IMR-90 (cell line): ENCODE measurements around the gene HSD17B3. TPM values are rescaled to one million over a fixed set of nuclear protein-coding genes. Genes with fewer than 3 reads are reported as not detected.

Source experiments
- ATAC-seq: fragments of 200-7000 bp; cut with Tn5 transposase; 2 replicates; pipeline ENCODE4 v1.9.1; 2020; ENCODE audit warnings: low read depth, mild to moderate bottlenecking, moderate library complexity
- BruUV-seq: library from RNA; stranded (reverse); fragments of 400-500 nt; replicated peaks from 2 replicates; lab custom pipeline; 2021; lab: Mats Ljungman, UMichigan
- CTCF ChIA-PET: fragments of 300-600 bp; formaldehyde crosslinking; extraction: SDS; loops from one replicate; lab custom pipeline; 2021; ENCODE audit warnings: antibody characterized with exemption; lab: Yijun Ruan, JAX
- POLR2A ChIA-PET: fragments of 300-600 bp; sonication (Branson Sonifier 250); formaldehyde crosslinking; loops from one replicate; lab custom pipeline; 2022; ENCODE audit warnings: antibody characterized with exemption; ENCODE audit not compliant: unreplicated experiment; lab: Charles Lee
- DNase-seq: peaks from one replicate; pipeline ENCODE4 v3.0.0; 2013
- H2AFZ ChIP-seq: replicated peaks from 2 replicates; pipeline ENCODE3; 2013; ENCODE audit warnings: low read length, mild to moderate bottlenecking; ENCODE audit not compliant: poor library complexity
- H2AK5ac ChIP-seq: 2 replicates; pipeline ENCODE4 v1.6.1; 2013; ENCODE audit warnings: low read depth, low read length, inconsistent platforms
- H2AK9ac ChIP-seq: replicated peaks from 2 replicates; pipeline ENCODE3; 2013; ENCODE audit warnings: mild to moderate bottlenecking, low read depth, low read length, moderate library complexity; ENCODE audit not compliant: poor library complexity
- H2BK120ac ChIP-seq: 2 replicates; pipeline ENCODE4 v1.6.1; 2013; ENCODE audit warnings: low read depth, low read length, inconsistent platforms
- H2BK15ac ChIP-seq: 3 replicates; pipeline ENCODE4 v1.6.1; 2013; ENCODE audit warnings: low read depth, low read length, inconsistent platforms
- H2BK20ac ChIP-seq: 2 replicates; pipeline ENCODE4 v1.6.1; 2013; ENCODE audit warnings: low read depth, mild to moderate bottlenecking, inconsistent platforms, low read length, moderate library complexity
- H2BK5ac ChIP-seq: 2 replicates; pipeline ENCODE4 v1.6.1; 2013; ENCODE audit warnings: mild to moderate bottlenecking, low read depth, low read length, inconsistent platforms; ENCODE audit not compliant: poor library complexity, severe bottlenecking
- H3K14ac ChIP-seq: replicated peaks from 2 replicates; pipeline ENCODE4 v1.6.1; 2013; ENCODE audit warnings: low read depth, low read length, inconsistent platforms
- H3K18ac ChIP-seq: 2 replicates; pipeline ENCODE4 v1.6.1; 2013; ENCODE audit warnings: low read depth, low read length, control low read depth
- H3K23ac ChIP-seq: 2 replicates; pipeline ENCODE4 v1.6.1; 2013; ENCODE audit warnings: low read depth, low read length, inconsistent platforms
- H3K27ac ChIP-seq: 2 replicates; pipeline ENCODE4 v1.5.1; 2013; ENCODE audit warnings: mild to moderate bottlenecking, control low read depth, low read length; ENCODE audit not compliant: insufficient read depth
- H3K27me3 ChIP-seq: 2 replicates; pipeline ENCODE4 v1.6.1; 2013; ENCODE audit warnings: low read length; ENCODE audit not compliant: control insufficient read depth, insufficient read depth
- H3K36me3 ChIP-seq: 2 replicates; pipeline ENCODE4 v1.6.1; 2013; ENCODE audit warnings: low read length, mixed read lengths; ENCODE audit not compliant: control insufficient read depth, insufficient read depth
- H3K4ac ChIP-seq: 2 replicates; pipeline ENCODE4 v1.6.1; 2013; ENCODE audit warnings: low read depth, low read length, inconsistent platforms
- H3K4me1 ChIP-seq: 2 replicates; pipeline ENCODE4 v1.6.1; 2013; ENCODE audit warnings: low read length, mixed read lengths; ENCODE audit not compliant: control insufficient read depth, insufficient read depth
- H3K4me2 ChIP-seq: 2 replicates; pipeline ENCODE4 v1.6.1; 2013; ENCODE audit warnings: low read depth, mild to moderate bottlenecking, control low read depth, low read length, moderate library complexity
- H3K4me3 ChIP-seq: 2 replicates; pipeline ENCODE4 v1.5.1; 2013; ENCODE audit warnings: low read depth, mild to moderate bottlenecking, control low read depth, low read length, moderate library complexity; ENCODE audit not compliant: insufficient read depth
- H3K56ac ChIP-seq: 2 replicates; pipeline ENCODE4 v1.6.1; 2013; ENCODE audit warnings: low read length, inconsistent platforms; ENCODE audit not compliant: insufficient read depth; ENCODE audit errors: extremely low read depth
- H3K79me1 ChIP-seq, 2 experiments: 2 replicates each; pipeline ENCODE4 v1.6.1; 2013; ENCODE audit warnings: low read length in 2 of 2, inconsistent platforms in 1 of 2, low read depth in 1 of 2
- H3K9ac ChIP-seq: 2 replicates; pipeline ENCODE4 v1.6.1; 2013; ENCODE audit warnings: low read depth, low read length, control low read depth
- H3K9me1 ChIP-seq: 2 replicates; pipeline ENCODE4 v1.6.1; 2013; ENCODE audit warnings: low read length, inconsistent platforms; ENCODE audit not compliant: insufficient read depth
- H3K9me3 ChIP-seq: 2 replicates; pipeline ENCODE4 v1.6.1; 2013; ENCODE audit warnings: low read length; ENCODE audit not compliant: control insufficient read depth, insufficient read depth
- H4K20me1 ChIP-seq: 2 replicates; pipeline ENCODE4 v1.6.1; 2013; ENCODE audit warnings: low read length, inconsistent platforms; ENCODE audit not compliant: insufficient read depth
- H4K5ac ChIP-seq: 2 replicates; pipeline ENCODE4 v1.6.1; 2013; ENCODE audit warnings: mild to moderate bottlenecking, low read depth, low read length, control low read depth
- H4K8ac ChIP-seq, 2 experiments: 2 replicates each; pipeline ENCODE4 v1.6.1; 2013; ENCODE audit warnings: low read depth in 2 of 2, low read length in 2 of 2, control low read depth in 1 of 2, inconsistent platforms in 1 of 2
- H4K91ac ChIP-seq: 2 replicates; pipeline ENCODE4 v1.6.1; 2013; ENCODE audit warnings: low read depth, low read length, inconsistent platforms; ENCODE audit not compliant: insufficient read depth
- CEBPB ChIP-seq: IDR thresholded peaks from 2 replicates; pipeline ENCODE4 v1.6.1; 2012; ENCODE audit warnings: low read depth, low read length, improper control_type of control experiment
- MAZ ChIP-seq: IDR thresholded peaks from 2 replicates; pipeline ENCODE4 v1.6.1; 2012; ENCODE audit warnings: low read depth, mild to moderate bottlenecking, low read length, improper control_type of control experiment, moderate library complexity, borderline replicate concordance
- MXI1 ChIP-seq: IDR thresholded peaks from 2 replicates; pipeline ENCODE4 v1.6.1; 2012; ENCODE audit warnings: low read depth, mild to moderate bottlenecking, low read length, moderate library complexity, borderline replicate concordance
- NFE2L2 ChIP-seq: fragments of 150-350 bp; IDR thresholded peaks from 2 replicates; pipeline ENCODE4 v1.6.1; 2016; ENCODE audit warnings: low read depth, mild to moderate bottlenecking, low read length
- POLR2A ChIP-seq: IDR thresholded peaks from 2 replicates; pipeline ENCODE4 v1.6.1; 2012; ENCODE audit warnings: mild to moderate bottlenecking, low read depth, low read length
- RFX5 ChIP-seq: IDR thresholded peaks from 2 replicates; pipeline ENCODE4 v1.8.0; 2012; ENCODE audit warnings: low read depth, mild to moderate bottlenecking, low read length, moderate library complexity
- SMC3 ChIP-seq: fragments of 150-350 bp; IDR thresholded peaks from 2 replicates; pipeline ENCODE4 v1.6.1; 2016; ENCODE audit warnings: low read depth, mild to moderate bottlenecking, antibody characterized with exemption, low read length, moderate library complexity
- WGBS, 2 experiments: methylation state at CpG; one replicate each; pipeline versions ENCODE4 v1.1.5 to v1.1.7; 2013; ENCODE audit warnings: missing lambda C conversion rate in 2 of 2; ENCODE audit not compliant: insufficient read length in 1 of 2; ENCODE audit errors: extremely low coverage in 2 of 2; 5-methylcytosine and 5-hydroxymethylcytosine counted together
- dilution Hi-C: fragments of 300-500 bp; cut with HindIII; formaldehyde crosslinking; loops from one replicate; pipeline ENCODE4 v1.14.3; 2018; ENCODE audit warnings: low sequenced_read_pairs; ENCODE audit not compliant: unreplicated experiment
- in situ Hi-C: fragments of 300-500 bp; cut with MboI; formaldehyde crosslinking; loops from 3 replicates; pipeline ENCODE4 v1.14.3; 2019; ENCODE audit warnings: low sequenced_read_pairs, inconsistent platforms, mixed read lengths
- intact Hi-C: fragments of 100-400 bp; cut with micrococcal nuclease; formaldehyde crosslinking; loops from 2 replicates; pipeline ENCODE4 v1.10.0; 2022
- polyA plus RNA-seq, 3 experiments: library from polyadenylated mRNA; depleted of rRNA; stranded (reverse); fragments of >200 nt; gene quantifications; 2 replicates each; pipeline ENCODE4 v1.2.3, GENCODE V29; 2012; ENCODE audit warnings: low replicate concordance in 1 of 3
- total RNA-seq: library from RNA; depleted of rRNA; stranded (reverse); fragments of >200 nt; gene quantifications from 2 replicates; pipeline ENCODE4 v1.2.3, GENCODE V29; 2012
- TF ChIP-seq, protein P1 (sequence below): conservative IDR thresholded peaks from 2 replicates; pipeline ENCODE4 v1.5.1; 2012; ENCODE audit warnings: mild to moderate bottlenecking, low read depth, low read length, improper control_type of control experiment
- TF ChIP-seq, protein P2 (sequence below): fragments of 150-350 bp; IDR thresholded peaks from 2 replicates; pipeline ENCODE4 v1.6.1; 2016; ENCODE audit warnings: low read depth, mild to moderate bottlenecking, low read length, moderate library complexity, borderline replicate concordance

The HSD17B3 gene
- total and polyA plus RNA-seq, 2 of the 4 experiments (the other 2 are of a cell fraction): 0.18 TPM; not detected in 1

DNA sequence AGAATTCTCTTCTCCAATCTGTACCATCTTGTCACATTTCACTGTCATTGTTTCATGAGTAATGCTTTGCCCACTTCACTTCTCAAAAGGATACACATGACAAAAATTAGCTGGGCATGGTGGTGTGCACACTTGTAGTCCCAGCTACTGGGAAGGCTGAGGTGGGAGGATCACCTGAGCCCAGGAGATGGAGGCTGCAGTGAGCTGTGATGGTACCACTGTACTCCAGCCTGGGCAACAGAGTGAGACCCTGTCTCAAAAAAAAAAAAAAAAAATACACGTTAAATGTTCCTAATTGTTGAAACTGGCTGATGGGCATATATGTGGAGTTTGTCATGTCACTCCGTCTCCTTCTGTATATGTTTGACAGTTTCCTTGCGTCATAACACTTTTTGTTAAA, 36.3 kb upstream of the HSD17B3 start:
- no TSS peak for BruUV-seq
- no peak overlapping the region for H3K4me2 ChIP-seq
- no peak overlapping the region for H2BK20ac ChIP-seq
- CTCF ChIA-PET: interaction anchor here (0.6 kb wide), 2 partner anchors 15 to 299 kb away, joined by 3 read pairs; no protein-coding TSS in a partner anchor
- no peak overlapping the region for H2AFZ ChIP-seq
- no peak overlapping the region for H3K4me3 ChIP-seq
- no peaks in the 10 kb centered on the region for H3K9me3 ChIP-seq
- no peaks in the 10 kb centered on the region for H3K27me3 ChIP-seq
- H3K18ac ChIP-seq: no peak overlapping the region
- no peaks in the 10 kb centered on the region for H4K20me1 ChIP-seq
- intact Hi-C loops: no loop called here
- H3K4me1 ChIP-seq: peaks cover 4% of the 10 kb centered on the region; the same call in 1 of the 2 replicates
- H4K91ac ChIP-seq: no peak overlapping the region
- TF ChIP-seq MAZ (no peak), SMC3 (no peak), MXI1 (no peak), POLR2A (no peak), NFE2L2 (no peak), RFX5 (no peak), CEBPB (no peak)
- TF ChIP-seq, protein P1, sequence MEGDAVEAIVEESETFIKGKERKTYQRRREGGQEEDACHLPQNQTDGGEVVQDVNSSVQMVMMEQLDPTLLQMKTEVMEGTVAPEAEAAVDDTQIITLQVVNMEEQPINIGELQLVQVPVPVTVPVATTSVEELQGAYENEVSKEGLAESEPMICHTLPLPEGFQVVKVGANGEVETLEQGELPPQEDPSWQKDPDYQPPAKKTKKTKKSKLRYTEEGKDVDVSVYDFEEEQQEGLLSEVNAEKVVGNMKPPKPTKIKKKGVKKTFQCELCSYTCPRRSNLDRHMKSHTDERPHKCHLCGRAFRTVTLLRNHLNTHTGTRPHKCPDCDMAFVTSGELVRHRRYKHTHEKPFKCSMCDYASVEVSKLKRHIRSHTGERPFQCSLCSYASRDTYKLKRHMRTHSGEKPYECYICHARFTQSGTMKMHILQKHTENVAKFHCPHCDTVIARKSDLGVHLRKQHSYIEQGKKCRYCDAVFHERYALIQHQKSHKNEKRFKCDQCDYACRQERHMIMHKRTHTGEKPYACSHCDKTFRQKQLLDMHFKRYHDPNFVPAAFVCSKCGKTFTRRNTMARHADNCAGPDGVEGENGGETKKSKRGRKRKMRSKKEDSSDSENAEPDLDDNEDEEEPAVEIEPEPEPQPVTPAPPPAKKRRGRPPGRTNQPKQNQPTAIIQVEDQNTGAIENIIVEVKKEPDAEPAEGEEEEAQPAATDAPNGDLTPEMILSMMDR: no peak
- TF ChIP-seq, protein P2, sequence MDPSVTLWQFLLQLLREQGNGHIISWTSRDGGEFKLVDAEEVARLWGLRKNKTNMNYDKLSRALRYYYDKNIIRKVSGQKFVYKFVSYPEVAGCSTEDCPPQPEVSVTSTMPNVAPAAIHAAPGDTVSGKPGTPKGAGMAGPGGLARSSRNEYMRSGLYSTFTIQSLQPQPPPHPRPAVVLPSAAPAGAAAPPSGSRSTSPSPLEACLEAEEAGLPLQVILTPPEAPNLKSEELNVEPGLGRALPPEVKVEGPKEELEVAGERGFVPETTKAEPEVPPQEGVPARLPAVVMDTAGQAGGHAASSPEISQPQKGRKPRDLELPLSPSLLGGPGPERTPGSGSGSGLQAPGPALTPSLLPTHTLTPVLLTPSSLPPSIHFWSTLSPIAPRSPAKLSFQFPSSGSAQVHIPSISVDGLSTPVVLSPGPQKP: no peak
- in situ Hi-C loops: loop anchor here (10.0 kb wide), 1 partner anchor 57 kb away; no protein-coding TSS in a partner anchor
- ATAC-seq (no peak), DNase-seq (no peak)
- no peak overlapping the region for H3K56ac ChIP-seq
- no peak overlapping the region for H3K9ac ChIP-seq
- no peak overlapping the region for H2BK15ac ChIP-seq
- no CpG with 5 or more reads among the region's 3 CpGs for WGBS, 2 experiments
- H2AK5ac ChIP-seq: peak overlapping the region; percentile 57; the same call in 1 of the 2 replicates
- H3K36me3 ChIP-seq: peaks cover 2% of the 10 kb centered on the region; the same call in 1 of the 2 replicates
- no peak overlapping the region for H4K8ac ChIP-seq
- H2BK120ac ChIP-seq: no peak overlapping the region
- H3K14ac ChIP-seq: no peak overlapping the region
- POLR2A ChIA-PET: no interaction called here
- H4K5ac ChIP-seq: no peak overlapping the region
- peaks cover 5% of the 10 kb centered on the region; the same call in 1 of the 2 replicates for H3K9me1 ChIP-seq
- no peak overlapping the region for H3K27ac ChIP-seq
- H3K23ac ChIP-seq: no peak overlapping the region
- no peak overlapping the region for H2AK9ac ChIP-seq
- dilution Hi-C loops: no loop called here
- no peak overlapping the region; the same call in 1 of the 2 replicates for H3K4ac ChIP-seq
- peaks cover 3 to 7% of the 10 kb centered on the region in 2 experiments; a peak in 1 of 4 replicates for H3K79me1 ChIP-seq
- no peak overlapping the region for H2BK5ac ChIP-seq
